ENCODE results near the gene CYLD.

- TF ChIP-seq CTCF (IDR thresholded peaks at IDR 0.05; ENCODE audit: extremely low read depth in 1 of 2, insufficient read depth in 1 of 2, low read depth in 1 of 2, low read length in 2 of 2) (no peak), POLR2A (IDR thresholded peaks at IDR 0.05; ENCODE audit: low read depth, low read length) (no peak), EZH2 (IDR thresholded peaks at IDR 0.05; ENCODE audit: borderline replicate concordance, low read depth, low read length, severe bottlenecking) (no peak), POLR2AphosphoS5 (IDR thresholded peaks at IDR 0.05; ENCODE audit: insufficient read depth, low read depth, low read length) (no peak), MAX (IDR thresholded peaks at IDR 0.05; ENCODE audit: insufficient read depth, insufficient read length) (no peak), GATA2 (IDR thresholded peaks at IDR 0.05; ENCODE audit: insufficient read depth, insufficient read length, low read depth, low read length) (no peak)
Observed at GRCh38 chr16:50810241-50810965, 68.5 kb downstream of the CYLD start.

Data from endothelial cell of umbilical vein (primary cell).